T-helper 22 cell (primary cell): Measurements from ENCODE around the gene ACVR1B.

Experiments
- DNase-seq: peaks from one replicate; pipeline ENCODE4 v3.0.0-alpha.2; 2020; ENCODE audit warnings: low read depth

Gene ACVR1B

GRCh38 chr12:51942501-51943000 lies 8.9 kb upstream of the ACVR1B start:
- DNase-seq = no peak

GRCh38 chr12:51943346-51943745 lies 8.2 kb upstream of the ACVR1B start:
- DNase-seq = no peak

- no peak for DNase-seq
These were observed 6.8 kb upstream of the ACVR1B start for GRCh38 chr12:51944608-51945233.

GRCh38 chr12:51947246-51947996 lies 4.1 kb upstream of the ACVR1B start:
- no peak for DNase-seq

- no peak for DNase-seq
These were observed 3.4 kb upstream of the ACVR1B start for GRCh38 chr12:51948066-51948465.

GRCh38 chr12:51949342-51950030 lies 2.0 kb upstream of the ACVR1B start:
- no peak for DNase-seq

GRCh38 chr12:51950682-51951198 lies 759 bp upstream of the ACVR1B start:
- DNase-seq = no peak

GRCh38 chr12:51951843-51952722 lies 584 bp downstream of the ACVR1B start:
- DNase-seq = no peak

- DNase-seq = no peak
These were observed 1.6 kb downstream of the ACVR1B start for GRCh38 chr12:51953089-51953488.

GRCh38 chr12:51953864-51954263 lies 2.4 kb downstream of the ACVR1B start:
- no peak for DNase-seq

- DNase-seq = no peak
These were observed 3.3 kb downstream of the ACVR1B start for GRCh38 chr12:51954561-51955361.

GRCh38 chr12:51955702-51956101 lies 4.2 kb downstream of the ACVR1B start:
- DNase-seq = no peak

- no peak for DNase-seq
These were observed 7.0 kb downstream of the ACVR1B start for GRCh38 chr12:51958542-51958941.

- DNase-seq = no peak
These were observed 7.7 kb downstream of the ACVR1B start for GRCh38 chr12:51959211-51959610.

- no peak for DNase-seq
These were observed 8.4 kb downstream of the ACVR1B start for GRCh38 chr12:51959921-51960320.

- no peak for DNase-seq
These were observed 9.0 kb downstream of the ACVR1B start for GRCh38 chr12:51960488-51960887.

GRCh38 chr12:51960890-51961289 lies 9.4 kb downstream of the ACVR1B start:
- DNase-seq = no peak

- no peak for DNase-seq
These were observed 10.3 kb downstream of the ACVR1B start for GRCh38 chr12:51961834-51962233.

- no peak for DNase-seq
These were observed 11.2 kb downstream of the ACVR1B start for GRCh38 chr12:51962737-51963136.

GRCh38 chr12:51963477-51963876 lies 12.0 kb downstream of the ACVR1B start:
- no peak for DNase-seq

- no peak for DNase-seq
These were observed 18.1 kb downstream of the ACVR1B start for GRCh38 chr12:51969643-51970042.
